Esophagus muscularis mucosa (tissue), 4 donors: ENCODE measurements around the gene KRTCAP3. TPM values are rescaled to one million over a fixed set of nuclear protein-coding genes. Genes with fewer than 3 reads are reported as not detected.
"Not testable (repeated sequence)": the region's sequence is repeated elsewhere in the genome, so short reads cannot be mapped to it uniquely, and the experiment has no call there.

Experiments used
- DNase-seq: peaks from one replicate; pipeline ENCODE4 v3.0.0-alpha.2; 2017; ENCODE audit errors: extremely low spot score
- H3K27ac ChIP-seq, 4 donors: fragments of 200-600 bp; sonication (generic); replicated peaks in 1 of 4; 1 replicate in 3 of 4; 2 replicates in 1 of 4; pipeline ENCODE4 v1.5.1; 2016 to 2019; ENCODE audit warnings: mild to moderate bottlenecking in 1 of 4
- H3K27me3 ChIP-seq, 4 donors: fragments of 200-600 bp; sonication (generic); one replicate each; pipeline versions ENCODE4 v1.5.1 to v1.6.0; 2016 to 2019
- H3K36me3 ChIP-seq, 4 donors: fragments of 200-600 bp; sonication (generic); one replicate each; pipeline ENCODE4 v1.5.1; 2016 to 2019
- H3K4me1 ChIP-seq, 4 donors: fragments of 200-600 bp; sonication (generic); one replicate each; pipeline ENCODE4 v1.5.1; 2016 to 2019
- H3K4me3 ChIP-seq, 4 donors: fragments of 200-600 bp; sonication (generic); 1 replicate in 2 of 4; 2 replicates in 2 of 4; pipeline ENCODE4 v1.5.1; 2016 to 2019; ENCODE audit warnings: mild to moderate bottlenecking in 4 of 4, moderate library complexity in 1 of 4
- H3K9me3 ChIP-seq, 4 donors: fragments of 200-600 bp; sonication (generic); 1 replicate in 3 of 4; 2 replicates in 1 of 4; pipeline ENCODE4 v1.5.1; 2016 to 2019
- CTCF ChIP-seq, 3 experiments: fragments of 200-600 bp in 2 of 3; fragments of 450-650 bp in 1 of 3; sonication (generic) in 2 of 3; IDR thresholded peaks; one replicate each; pipeline ENCODE4 v1.5.1; 2017 to 2019; ENCODE audit warnings: antibody characterized with exemption in 3 of 3, mild to moderate bottlenecking in 2 of 3, moderate library complexity in 1 of 3
- EP300 ChIP-seq: sonication (generic); formaldehyde crosslinking; IDR thresholded peaks from one replicate; pipeline ENCODE4 v1.6.1; 2017; ENCODE audit warnings: antibody characterized with exemption
- POLR2A ChIP-seq: fragments of 450-650 bp; IDR thresholded peaks from one replicate; pipeline ENCODE4 v1.6.1; 2017; ENCODE audit warnings: antibody characterized with exemption, moderate library complexity, mild to moderate bottlenecking, low read depth
- POLR2AphosphoS5 ChIP-seq, 2 donors: sonication (generic); formaldehyde crosslinking; IDR thresholded peaks; one replicate each; pipeline ENCODE4 v1.6.1; 2017; ENCODE audit warnings: antibody characterized with exemption in 2 of 2
- WGBS: methylation state at CpG from one replicate; pipeline ENCODE4 v1.1.5; 2018; 5-methylcytosine and 5-hydroxymethylcytosine counted together
- intact Hi-C: fragments of 100-400 bp; cut with DNase I; formaldehyde crosslinking; loops from one replicate; pipeline ENCODE4 v1.15.1; 2023
- total RNA-seq, 4 donors: library from RNA; depleted of rRNA; stranded (reverse); fragments of >200 nt; gene quantifications; one replicate each; pipeline versions ENCODE4 v1.1.0 to v1.2.1, GENCODE V29; 2016

KRTCAP3 gene
- total RNA-seq, 4 donors from 2014 or later, result 0.45 TPM; not detected in 3

GRCh38 chr2:27416151-27416550, 26.0 kb upstream of the KRTCAP3 start:
- TF ChIP-seq EP300 (no peak), POLR2A (no peak), POLR2AphosphoS5 (IDR thresholded peaks at IDR 0.05) (no peak), CTCF (IDR thresholded peaks at IDR 0.05) (no peak)
- WGBS, result 94% methylated on average over 6 of the region's 6 CpGs

DNA sequence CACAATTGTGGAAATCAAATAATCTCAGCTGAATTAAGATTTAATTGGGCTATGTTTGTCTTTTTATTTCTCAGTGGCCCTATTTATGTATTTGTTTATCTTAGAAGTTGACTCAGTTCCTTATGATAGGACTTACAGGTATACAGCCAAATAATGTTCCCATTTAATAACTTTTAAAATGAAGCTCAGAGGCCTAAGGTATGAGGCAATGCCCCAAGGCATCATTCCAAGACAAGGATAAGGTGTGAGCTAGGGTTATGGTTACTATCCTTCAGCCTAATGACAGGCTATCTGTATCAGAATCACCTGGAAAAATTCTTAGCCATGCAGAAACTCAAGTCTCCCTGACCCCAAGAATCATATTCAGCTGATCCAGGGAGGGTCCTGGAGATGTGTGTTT, 21.2 kb upstream of the KRTCAP3 start:
- intact Hi-C loops, result no loop called here
- H3K9me3 ChIP-seq, result no peaks in the 10 kb centered on the region
- DNase-seq, result no peak
- no peak overlapping the region for H3K27ac ChIP-seq
- no peaks in the 10 kb centered on the region for H3K4me1 ChIP-seq
- no peaks in the 10 kb centered on the region for H3K36me3 ChIP-seq
- H3K4me3 ChIP-seq, result no peak overlapping the region
- H3K27me3 ChIP-seq, result no peaks in the 10 kb centered on the region
- no peak for TF ChIP-seq CTCF (IDR thresholded peaks at IDR 0.05)
- no peak for TF ChIP-seq EP300
- TF ChIP-seq POLR2AphosphoS5 (IDR thresholded peaks at IDR 0.05), result no peak
- no peak for TF ChIP-seq POLR2A

More at GRCh38 chr2:27416151-27416550, 26.0 kb upstream of the KRTCAP3 start:
- H3K9me3 ChIP-seq, result no peaks in the 10 kb centered on the region
- H3K36me3 ChIP-seq, result no peaks in the 10 kb centered on the region
- no peaks in the 10 kb centered on the region for H3K4me1 ChIP-seq
- DNase-seq, result no peak
- H3K27me3 ChIP-seq, result no peaks in the 10 kb centered on the region
- no peak overlapping the region for H3K4me3 ChIP-seq
- no peak overlapping the region for H3K27ac ChIP-seq
- intact Hi-C loops, result no loop called here

DNA sequence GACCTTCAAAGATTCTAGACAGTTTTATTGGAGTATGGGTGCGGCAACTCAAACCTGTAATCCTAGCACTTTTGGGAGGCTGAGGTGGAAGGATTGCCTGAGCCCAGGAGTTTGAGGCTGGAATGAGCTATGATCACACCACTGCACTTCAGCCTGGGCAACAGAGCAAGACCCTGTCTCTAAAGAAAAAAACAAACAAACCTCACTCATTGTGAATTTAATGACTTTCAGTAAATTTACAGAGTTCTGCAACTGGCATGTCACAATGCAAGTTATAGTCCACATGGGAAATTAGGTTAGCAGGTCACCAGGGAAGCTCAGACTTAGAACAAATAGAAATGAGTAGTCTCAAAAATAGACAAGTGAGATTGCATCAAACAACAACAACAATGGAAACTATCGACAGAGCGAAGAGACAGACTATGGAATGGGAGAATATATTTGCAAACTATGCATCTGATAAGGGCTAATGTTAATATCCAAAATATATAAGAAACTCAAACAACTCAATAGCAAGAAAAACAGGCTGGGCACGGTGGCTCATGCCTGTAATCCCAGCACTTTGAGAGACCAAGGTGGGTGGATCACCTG, 20.4 kb upstream of the KRTCAP3 start:
- TF ChIP-seq POLR2A (no peak), CTCF (IDR thresholded peaks at IDR 0.05) (no peak), EP300 (no peak), POLR2AphosphoS5 (IDR thresholded peaks at IDR 0.05) (no peak)
- Histone ChIP-seq H3K27me3 (no peaks in the 10 kb centered on the region), H3K4me1 (no peaks in the 10 kb centered on the region), H3K36me3 (no peaks in the 10 kb centered on the region), H3K27ac (no peak overlapping the region), H3K9me3 (no peaks in the 10 kb centered on the region), H3K4me3 (no peak overlapping the region)
- intact Hi-C loops, result no loop called here
- no peak for DNase-seq
- 82% methylated on average over 4 of the region's 4 CpGs for WGBS

GRCh38 chr2:27422958-27423357, 19.2 kb upstream of the KRTCAP3 start:
- H3K27ac ChIP-seq, result no peak overlapping the region
- H3K4me1 ChIP-seq, result peaks cover 5 to 7% (median 5%) of the 10 kb centered on the region in 4 donors
- WGBS, result 96% methylated on average over 3 of the region's 3 CpGs
- no peak for TF ChIP-seq EP300
- TF ChIP-seq CTCF (IDR thresholded peaks at IDR 0.05), result no peak
- no peak for TF ChIP-seq POLR2A
- no peak for TF ChIP-seq POLR2AphosphoS5 (IDR thresholded peaks at IDR 0.05)
- no peaks in the 10 kb centered on the region for H3K27me3 ChIP-seq
- intact Hi-C loops, result no loop called here
- no peak for DNase-seq
- H3K9me3 ChIP-seq, result no peaks in the 10 kb centered on the region
- H3K36me3 ChIP-seq, result no peaks in the 10 kb centered on the region
- H3K4me3 ChIP-seq, result no peak overlapping the region

DNA sequence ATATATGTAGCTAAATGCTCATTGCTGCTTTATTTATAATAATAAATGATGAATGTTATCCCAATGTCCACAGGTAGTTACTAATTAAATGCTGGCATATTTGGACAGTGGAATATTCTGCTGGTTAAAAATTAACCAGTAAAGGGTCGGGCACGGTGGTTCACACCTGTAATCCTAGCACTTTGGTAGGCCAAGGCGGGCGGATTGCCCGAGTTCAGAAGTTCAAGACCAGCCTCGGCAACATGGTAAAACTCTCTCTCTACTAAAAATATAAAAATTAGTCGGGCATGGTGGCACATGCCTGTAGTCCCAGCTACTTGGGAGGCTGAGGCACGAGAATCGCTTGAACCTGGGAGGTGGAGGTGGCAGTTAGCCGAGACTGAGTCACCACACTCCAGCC, 17.1 kb upstream of the KRTCAP3 start:
- intact Hi-C loops, result loop anchor here (5.0 kb wide), 1 partner anchor 62 kb away; the partner anchor contains the start of gene IFT172
- H3K36me3 ChIP-seq, H3K9me3 ChIP-seq, H3K27ac ChIP-seq, DNase-seq, H3K27me3 ChIP-seq, H3K4me3 ChIP-seq: not testable (repeated sequence)
- WGBS, result 96% methylated on average over 10 of the region's 10 CpGs
- peaks cover 11 to 18% (median 13%) of the 10 kb centered on the region in 4 donors for H3K4me1 ChIP-seq
